GM23248 (cell line): ENCODE measurements around the gene PCDHA9. TPM values are rescaled to one million over a fixed set of nuclear protein-coding genes. Genes with fewer than 3 reads are reported as not detected.
"Not testable (repeated sequence)": the region's sequence is repeated elsewhere in the genome, so short reads cannot be mapped to it uniquely, and the experiment has no call there.

Experiments
- DNase-seq: peaks from one replicate; pipeline ENCODE4 v3.0.0-alpha.2; 2015
- H2AFZ ChIP-seq: fragments of 200-600 bp; sonication (generic); 2 replicates; pipeline ENCODE4 v1.6.1; 2016; ENCODE audit warnings: antibody characterized with exemption
- H3F3A ChIP-seq: fragments of 200-600 bp; sonication (generic); 2 replicates; pipeline ENCODE4 v1.6.1; 2016; ENCODE audit warnings: mild to moderate bottlenecking, antibody characterized with exemption, mixed run types; ENCODE audit not compliant: insufficient read depth
- H3K27ac ChIP-seq: fragments of 200-600 bp; sonication (generic); 2 replicates; pipeline ENCODE4 v1.5.1; 2016; ENCODE audit warnings: mild to moderate bottlenecking
- H3K27me3 ChIP-seq: fragments of 200-600 bp; sonication (generic); replicated peaks from 2 replicates; pipeline ENCODE4 v1.6.1; 2016; ENCODE audit warnings: mild to moderate bottlenecking; ENCODE audit not compliant: insufficient read depth
- H3K36me3 ChIP-seq: fragments of 200-600 bp; sonication (generic); 2 replicates; pipeline ENCODE4 v1.6.1; 2016; ENCODE audit warnings: low read depth, mild to moderate bottlenecking
- H3K4me1 ChIP-seq: fragments of 200-600 bp; sonication (generic); 2 replicates; pipeline ENCODE4 v1.6.1; 2016; ENCODE audit warnings: mild to moderate bottlenecking; ENCODE audit not compliant: insufficient read depth
- H3K4me2 ChIP-seq: fragments of 200-600 bp; sonication (generic); one replicate; pipeline ENCODE4 v1.6.1; 2016; ENCODE audit warnings: mild to moderate bottlenecking; ENCODE audit not compliant: unreplicated experiment
- H3K4me3 ChIP-seq: fragments of 200-600 bp; sonication (generic); 2 replicates; pipeline ENCODE4 v1.5.1; 2016; ENCODE audit warnings: mild to moderate bottlenecking
- H3K79me2 ChIP-seq: fragments of 200-600 bp; sonication (generic); 2 replicates; pipeline ENCODE4 v1.6.1; 2016; ENCODE audit warnings: mild to moderate bottlenecking; ENCODE audit not compliant: insufficient read depth
- H3K9ac ChIP-seq: fragments of 200-600 bp; sonication (generic); 2 replicates; pipeline ENCODE4 v1.6.1; 2016; ENCODE audit warnings: mild to moderate bottlenecking
- H3K9me2 ChIP-seq: fragments of 200-600 bp; sonication (generic); 2 replicates; pipeline ENCODE4 v1.6.1; 2016; ENCODE audit warnings: mixed run types, mild to moderate bottlenecking, moderate library complexity; ENCODE audit not compliant: insufficient read depth
- H3K9me3 ChIP-seq: fragments of 200-600 bp; sonication (generic); one replicate; pipeline ENCODE4 v1.6.1; 2017; ENCODE audit warnings: low read depth
- H4K20me1 ChIP-seq: fragments of 200-600 bp; sonication (generic); 2 replicates; pipeline ENCODE4 v1.6.0; 2016; ENCODE audit not compliant: insufficient read depth
- EZH2 ChIP-seq: fragments of 200-600 bp; sonication (generic); IDR thresholded peaks from 2 replicates; pipeline ENCODE4 v1.6.1; 2018; ENCODE audit warnings: antibody characterized with exemption, mild to moderate bottlenecking; ENCODE audit not compliant: insufficient read depth, poor library complexity, severe bottlenecking
- EZH2phosphoT487 ChIP-seq: fragments of 200-600 bp; sonication (generic); IDR thresholded peaks from 2 replicates; pipeline ENCODE4 v1.6.1; 2018; ENCODE audit warnings: antibody characterized with exemption, moderate library complexity, mild to moderate bottlenecking, low read depth; ENCODE audit not compliant: insufficient read depth
- WGBS, 2 experiments: methylation state at CpG; one replicate each; pipeline ENCODE4 v1.1.6; 2015 to 2017; ENCODE audit warnings: low lambda C conversion rate in 2 of 2, low coverage in 1 of 2; ENCODE audit errors: missing lambda C conversion rate in 2 of 2; 5-methylcytosine and 5-hydroxymethylcytosine counted together
- in situ Hi-C: fragments of 300-500 bp; cut with MboI; formaldehyde crosslinking; loops from 2 replicates; pipeline ENCODE4 v1.15.0; 2020
- polyA plus RNA-seq: library from polyadenylated mRNA; unstranded; fragments of >200 nt; fragmentation: Nextera tagmentation; extraction: Ambion mirVana; gene quantifications from 2 replicates; pipeline ENCODE4 v1.2.1, GENCODE V29; 2016
- total RNA-seq: library from RNA; depleted of rRNA; stranded (reverse); fragments of >200 nt; shearing (Covaris generic); gene quantifications from 2 replicates; pipeline ENCODE4 v1.2.3, GENCODE V29; 2014

The PCDHA9 gene
- total and polyA plus RNA-seq, 2 experiments from 2014 or later: 0.04 TPM; not detected in 1

DNA sequence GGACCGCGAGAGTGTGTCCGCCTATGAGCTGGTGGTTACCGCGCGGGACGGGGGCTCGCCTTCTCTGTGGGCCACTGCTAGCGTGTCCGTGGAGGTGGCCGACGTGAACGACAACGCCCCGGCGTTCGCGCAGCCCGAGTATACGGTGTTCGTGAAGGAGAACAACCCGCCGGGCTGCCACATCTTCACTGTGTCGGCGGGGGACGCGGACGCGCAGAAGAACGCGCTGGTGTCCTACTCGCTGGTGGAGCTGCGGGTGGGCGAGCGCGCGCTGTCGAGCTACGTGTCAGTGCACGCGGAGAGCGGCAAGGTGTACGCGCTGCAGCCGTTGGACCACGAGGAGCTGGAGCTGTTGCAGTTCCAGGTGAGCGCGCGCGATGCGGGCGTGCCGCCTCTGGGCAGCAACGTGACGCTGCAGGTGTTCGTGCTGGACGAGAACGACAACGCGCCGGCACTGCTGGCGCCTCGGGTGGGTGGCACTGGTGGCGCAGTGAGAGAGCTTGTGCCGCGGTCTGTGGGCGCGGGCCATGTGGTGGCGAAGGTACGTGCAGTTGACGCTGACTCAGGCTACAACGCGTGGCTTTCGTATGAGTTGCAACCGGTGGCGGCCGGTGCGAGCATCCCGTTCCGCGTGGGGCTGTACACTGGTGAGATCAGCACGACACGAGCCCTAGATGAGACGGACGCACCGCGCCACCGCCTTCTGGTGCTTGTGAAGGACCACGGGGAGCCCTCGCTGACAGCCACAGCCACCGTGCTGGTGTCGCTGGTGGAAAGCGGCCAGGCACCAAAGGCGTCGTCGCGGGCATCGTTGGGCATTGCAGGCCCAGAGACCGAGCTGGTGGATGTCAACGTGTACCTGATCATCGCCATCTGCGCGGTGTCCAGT is 12.3 kb upstream of the PCDHA9 start:
- no peak for DNase-seq
- WGBS, 2 experiments: 49 to 50% methylated on average over 80 to 99 of the region's 103 CpGs

DNA sequence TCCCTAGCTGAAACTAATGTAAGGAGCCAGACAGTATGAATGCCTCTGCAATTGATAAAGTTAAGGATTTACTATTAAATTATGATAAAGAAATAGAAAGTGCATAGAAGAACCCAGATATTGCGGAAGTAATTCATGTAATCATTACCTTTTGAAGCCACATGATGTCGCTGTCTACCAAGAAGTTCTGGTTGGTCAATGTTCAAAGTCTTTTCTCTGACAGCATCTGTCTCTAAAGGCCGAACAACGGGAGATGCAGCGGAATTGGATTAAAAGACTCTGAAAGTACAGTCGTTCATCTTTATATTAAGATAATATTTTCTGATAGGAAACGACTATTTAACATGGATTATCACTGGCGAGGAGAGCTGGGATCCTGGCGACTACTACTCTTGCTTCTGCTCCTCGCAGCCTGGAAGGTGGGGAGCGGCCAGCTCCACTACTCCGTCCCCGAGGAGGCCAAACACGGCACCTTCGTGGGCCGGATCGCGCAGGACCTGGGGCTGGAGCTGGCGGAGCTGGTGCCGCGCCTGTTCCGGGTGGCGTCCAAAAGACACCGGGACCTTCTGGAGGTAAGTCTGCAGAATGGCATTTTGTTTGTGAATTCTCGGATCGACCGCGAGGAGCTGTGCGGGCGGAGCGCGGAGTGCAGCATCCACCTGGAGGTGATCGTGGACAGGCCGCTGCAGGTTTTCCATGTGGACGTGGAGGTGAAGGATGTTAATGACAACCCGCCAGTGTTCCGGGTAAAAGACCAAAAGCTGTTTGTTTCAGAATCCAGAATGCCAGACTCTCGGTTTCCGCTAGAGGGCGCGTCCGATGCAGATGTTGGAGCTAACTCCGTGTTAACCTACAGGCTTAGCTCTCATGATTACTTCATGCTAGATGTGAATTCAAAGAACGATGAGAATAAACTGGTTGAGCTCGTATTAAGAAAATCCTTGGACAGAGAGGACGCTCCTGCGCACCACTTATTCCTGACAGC is 6.9 kb upstream of the PCDHA9 start, which contains the start of gene PCDHA8:
Gene PCDHA8, plus strand, starts transcription at position 210 of the 985 bp plus-strand sequence. Its CDS starts 135 bp downstream, at position 345.
- WGBS, 2 experiments: 26 to 28% methylated on average over 47 of the region's 47 CpGs
- H3K4me2 ChIP-seq: no peak within 1 kb of the TSS

More for the DNA sequence above, 12.3 kb upstream of the PCDHA9 start:
- Histone ChIP-seq H3K79me2 (no peaks in the 10 kb centered on the region), H4K20me1 (no peaks in the 10 kb centered on the region), H3K4me2 (no peak overlapping the region), H3K36me3 (no peaks in the 10 kb centered on the region), H3K4me1 (no peaks in the 10 kb centered on the region), H3K4me3 (no peak overlapping the region), H3K9me2 (no peaks in the 10 kb centered on the region), H3F3A (no peaks in the 10 kb centered on the region), H2AFZ (no peak overlapping the region), H3K9me3 (no peaks in the 10 kb centered on the region), H3K27me3 (no peaks in the 10 kb centered on the region), H3K27ac (no peak overlapping the region), H3K9ac (no peak overlapping the region)
- in situ Hi-C loops: no loop called here
- TF ChIP-seq EZH2: no peak
- TF ChIP-seq EZH2phosphoT487: no peak

DNA sequence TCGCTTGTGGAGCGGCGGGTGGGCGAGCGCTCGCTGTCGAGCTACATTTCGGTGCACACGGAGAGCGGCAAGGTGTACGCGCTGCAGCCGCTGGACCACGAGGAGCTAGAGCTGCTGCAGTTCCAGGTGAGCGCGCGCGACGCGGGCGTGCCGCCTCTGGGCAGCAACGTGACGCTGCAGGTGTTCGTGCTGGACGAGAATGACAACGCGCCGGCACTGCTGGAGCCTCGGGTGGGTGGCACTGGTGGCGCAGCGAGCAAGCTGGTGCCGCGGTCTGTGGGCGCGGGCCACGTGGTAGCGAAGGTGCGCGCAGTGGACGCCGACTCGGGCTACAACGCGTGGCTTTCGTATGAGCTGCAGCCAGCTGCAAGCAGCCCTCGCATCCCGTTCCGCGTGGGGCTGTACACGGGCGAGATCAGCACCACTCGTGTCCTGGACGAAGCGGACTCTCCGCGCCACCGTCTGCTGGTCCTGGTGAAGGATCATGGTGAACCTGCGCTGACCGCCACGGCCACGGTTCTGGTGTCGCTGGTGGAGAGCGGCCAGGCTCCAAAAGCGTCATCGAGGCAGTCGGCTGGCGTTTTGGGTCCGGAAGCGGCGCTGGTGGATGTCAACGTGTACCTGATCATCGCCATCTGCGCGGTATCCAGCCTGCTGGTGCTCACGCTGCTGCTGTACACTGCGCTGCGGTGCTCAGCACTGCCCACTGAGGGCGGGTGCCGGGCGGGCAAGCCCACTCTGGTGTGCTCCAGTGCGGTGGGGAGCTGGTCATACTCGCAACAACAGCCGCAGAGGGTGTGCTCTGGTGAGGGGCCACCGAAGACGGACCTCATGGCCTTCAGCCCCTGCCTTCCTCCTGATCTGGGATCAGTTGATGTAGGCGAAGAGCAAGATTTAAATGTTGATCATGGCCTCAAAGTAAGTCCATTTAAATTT is 5.1 kb upstream of the PCDHA9 start:
- H3K9me2 ChIP-seq: no peaks in the 10 kb centered on the region
- H3K4me1 ChIP-seq: no peaks in the 10 kb centered on the region
- WGBS, 2 experiments: 49 to 52% methylated on average over 84 to 85 of the region's 87 CpGs
- H4K20me1 ChIP-seq: no peaks in the 10 kb centered on the region
- TF ChIP-seq EZH2phosphoT487 (no peak), EZH2 (no peak)
- H3K9ac ChIP-seq: no peak overlapping the region
- no peak overlapping the region for H3K27ac ChIP-seq
- in situ Hi-C loops: no loop called here
- no peak overlapping the region for H2AFZ ChIP-seq
- H3K9me3 ChIP-seq: no peaks in the 10 kb centered on the region
- H3K79me2 ChIP-seq: no peaks in the 10 kb centered on the region
- no peak for DNase-seq
- no peaks in the 10 kb centered on the region for H3K27me3 ChIP-seq
- no peak overlapping the region for H3K4me3 ChIP-seq
- H3F3A ChIP-seq: no peaks in the 10 kb centered on the region
- no peaks in the 10 kb centered on the region for H3K36me3 ChIP-seq
- H3K4me2 ChIP-seq: no peak overlapping the region

More for the DNA sequence above, 6.9 kb upstream of the PCDHA9 start, which contains the start of gene PCDHA8:
- Histone ChIP-seq H3K27me3 (no peaks in the 10 kb centered on the region), H3F3A (no peaks in the 10 kb centered on the region), H3K27ac (no peak within 1 kb of the TSS), H3K9ac (no peak within 1 kb of the TSS), H3K36me3 (no peaks in the 10 kb centered on the region), H4K20me1 (no peaks in the 10 kb centered on the region), H3K9me3 (no peaks in the 10 kb centered on the region), H3K4me3 (no peak within 1 kb of the TSS), H2AFZ (no peak within 1 kb of the TSS), H3K9me2 (no peaks in the 10 kb centered on the region), H3K79me2 (no peaks in the 10 kb centered on the region), H3K4me1 (no peaks in the 10 kb centered on the region)
- in situ Hi-C loops: no loop called here
- TF ChIP-seq EZH2phosphoT487 (no peak), EZH2 (no peak)
- peak; percentile 10 for DNase-seq

DNA sequence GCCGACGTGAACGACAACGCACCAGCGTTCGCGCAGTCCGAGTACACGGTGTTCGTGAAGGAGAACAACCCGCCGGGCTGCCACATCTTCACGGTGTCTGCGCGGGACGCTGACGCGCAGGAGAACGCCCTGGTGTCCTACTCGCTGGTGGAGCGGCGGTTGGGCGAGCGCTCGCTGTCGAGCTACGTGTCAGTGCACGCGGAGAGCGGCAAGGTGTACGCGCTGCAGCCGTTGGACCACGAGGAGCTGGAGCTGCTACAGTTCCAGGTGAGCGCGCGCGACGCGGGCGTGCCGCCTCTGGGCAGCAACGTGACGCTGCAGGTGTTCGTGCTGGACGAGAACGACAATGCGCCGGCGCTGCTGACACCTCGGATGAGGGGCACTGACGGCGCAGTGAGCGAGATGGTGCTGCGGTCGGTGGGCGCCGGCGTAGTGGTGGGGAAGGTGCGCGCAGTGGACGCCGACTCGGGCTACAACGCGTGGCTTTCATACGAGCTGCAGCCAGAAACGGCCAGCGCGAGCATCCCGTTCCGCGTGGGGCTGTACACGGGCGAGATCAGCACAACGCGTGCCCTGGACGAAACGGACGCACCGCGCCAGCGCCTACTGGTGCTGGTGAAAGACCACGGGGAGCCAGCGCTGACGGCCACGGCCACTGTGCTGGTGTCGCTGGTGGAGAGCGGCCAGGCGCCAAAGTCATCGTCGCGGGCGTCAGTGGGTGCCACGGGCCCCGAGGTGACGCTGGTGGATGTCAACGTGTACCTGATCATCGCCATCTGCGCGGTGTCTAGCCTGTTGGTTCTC is 1.9 kb downstream of the PCDHA9 start:
- H3K27me3 ChIP-seq, H3K27ac ChIP-seq, H3K9me2 ChIP-seq, H3F3A ChIP-seq, H3K36me3 ChIP-seq, H3K4me2 ChIP-seq, H2AFZ ChIP-seq, DNase-seq, H4K20me1 ChIP-seq, H3K9ac ChIP-seq, H3K4me3 ChIP-seq, H3K79me2 ChIP-seq, H3K4me1 ChIP-seq, in situ Hi-C loops, H3K9me3 ChIP-seq: not testable (repeated sequence)
- 47 to 49% methylated on average over 96 to 101 of the region's 101 CpGs for WGBS, 2 experiments
